H1 (cell line): ENCODE data around the gene CPLANE1. TPM values are rescaled to one million over a fixed set of nuclear protein-coding genes. Genes with fewer than 3 reads are reported as not detected.

Experiments used
- CREB1 ChIP-seq: IDR thresholded peaks from 2 replicates; pipeline ENCODE4 v1.6.1; 2012; ENCODE audit warnings: inconsistent platforms
- NANOG ChIP-seq: IDR thresholded peaks from 2 replicates; pipeline ENCODE4 v1.6.1; 2011; ENCODE audit warnings: low read length, low read depth, mild to moderate bottlenecking, inconsistent platforms; ENCODE audit not compliant: insufficient read depth, poor library complexity, severe bottlenecking
- polyA plus RNA-seq, 7 experiments: library from polyadenylated mRNA; depleted of rRNA in 3 of 7; stranded (reverse) in 5 of 7; unstranded in 2 of 7; fragments of >200 nt in 5 of 7; fragments of 200-250 nt in 2 of 7; gene quantifications; 1 replicate in 5 of 7; 2 replicates in 1 of 7; 4 replicates in 1 of 7; pipeline versions ENCODE4 v1.2.1 to v1.2.3, GENCODE V29; 2011 to 2013; ENCODE audit warnings: missing spikeins in 2 of 7, mixed read lengths in 2 of 7
- total RNA-seq: library from RNA; stranded (reverse); fragmentation: NEBNext Ultra II Directional; extraction: Animal tissue kit (Norgen Biotek cat#: 25700); gene quantifications from 2 replicates; pipeline ENCODE4 v1.2.1, GENCODE V29; 2021
- TF ChIP-seq, protein P1 (sequence below), 3 experiments: IDR thresholded peaks; 1 replicate in 2 of 3; 2 replicates in 1 of 3; pipeline versions ENCODE4 v1.5.1 to v1.6.1; 2011; ENCODE audit warnings: low read length in 3 of 3, mild to moderate bottlenecking in 3 of 3, inconsistent platforms in 2 of 3, low read depth in 1 of 3, moderate library complexity in 1 of 3; ENCODE audit not compliant: insufficient read depth in 1 of 3; ENCODE audit errors: control extremely low read depth in 1 of 3

The CPLANE1 gene
- total and polyA plus RNA-seq, 2 of the 8 experiments (the other 6 are each of a cell fraction or from before 2014, with no cell fraction given) = 2.2 to 8.8 TPM

DNA sequence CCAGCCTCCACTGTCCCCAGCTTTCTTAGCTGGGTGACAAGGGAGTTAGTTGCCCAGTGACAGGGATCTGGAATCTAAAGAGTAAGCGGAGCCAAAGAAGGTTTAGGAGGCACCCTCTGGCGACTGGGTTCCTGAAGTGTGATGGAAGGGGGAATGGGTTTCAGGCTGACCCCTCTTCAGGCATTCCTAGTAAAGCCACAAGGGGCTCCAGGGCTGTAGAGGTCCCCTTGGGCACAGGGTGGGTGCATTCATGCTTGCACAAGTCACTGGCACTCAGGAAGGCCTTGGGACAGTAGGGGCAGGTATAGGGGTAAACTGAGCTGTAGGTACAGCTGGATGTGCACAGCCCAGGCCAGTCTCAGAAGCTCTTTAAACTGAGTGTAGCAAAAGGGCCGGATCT is 74.2 kb downstream of the CPLANE1 start (continued):
- TF ChIP-seq, protein P1, sequence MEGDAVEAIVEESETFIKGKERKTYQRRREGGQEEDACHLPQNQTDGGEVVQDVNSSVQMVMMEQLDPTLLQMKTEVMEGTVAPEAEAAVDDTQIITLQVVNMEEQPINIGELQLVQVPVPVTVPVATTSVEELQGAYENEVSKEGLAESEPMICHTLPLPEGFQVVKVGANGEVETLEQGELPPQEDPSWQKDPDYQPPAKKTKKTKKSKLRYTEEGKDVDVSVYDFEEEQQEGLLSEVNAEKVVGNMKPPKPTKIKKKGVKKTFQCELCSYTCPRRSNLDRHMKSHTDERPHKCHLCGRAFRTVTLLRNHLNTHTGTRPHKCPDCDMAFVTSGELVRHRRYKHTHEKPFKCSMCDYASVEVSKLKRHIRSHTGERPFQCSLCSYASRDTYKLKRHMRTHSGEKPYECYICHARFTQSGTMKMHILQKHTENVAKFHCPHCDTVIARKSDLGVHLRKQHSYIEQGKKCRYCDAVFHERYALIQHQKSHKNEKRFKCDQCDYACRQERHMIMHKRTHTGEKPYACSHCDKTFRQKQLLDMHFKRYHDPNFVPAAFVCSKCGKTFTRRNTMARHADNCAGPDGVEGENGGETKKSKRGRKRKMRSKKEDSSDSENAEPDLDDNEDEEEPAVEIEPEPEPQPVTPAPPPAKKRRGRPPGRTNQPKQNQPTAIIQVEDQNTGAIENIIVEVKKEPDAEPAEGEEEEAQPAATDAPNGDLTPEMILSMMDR (IDR thresholded peaks at IDR 0.05; ENCODE audit: control extremely low read depth in 1 of 3, insufficient read depth in 1 of 3, low read depth in 1 of 3, low read length in 3 of 3) = peak; percentile 11 to 31 (median 11); a peak in 2 of 4 replicates
- TF ChIP-seq CREB1 = no peak
- TF ChIP-seq NANOG = no peak
